Mucosa of descending colon (tissue), 3 donors: ENCODE results near the gene CIZ1. TPM values are rescaled to one million over a fixed set of nuclear protein-coding genes. Genes with fewer than 3 reads are reported as not detected.

Experiments used
- ATAC-seq: fragments of 200-7000 bp; cut with Tn5 transposase; one replicate; pipeline ENCODE4 v1.9.1; 2020; ENCODE audit warnings: mild to moderate bottlenecking, moderate library complexity
- DNase-seq, 3 donors: peaks; one replicate each; pipeline ENCODE4 v3.0.0-alpha.2; 2020
- H3K36me3 ChIP-seq: fragments of 200-600 bp; one replicate; pipeline ENCODE4 v1.8.0; 2021; ENCODE audit warnings: low read depth, mild to moderate bottlenecking
- H3K4me1 ChIP-seq: fragments of 200-600 bp; one replicate; pipeline ENCODE4 v1.8.0; 2021; ENCODE audit warnings: low read depth, mild to moderate bottlenecking
- H3K4me3 ChIP-seq: fragments of 200-600 bp; one replicate; pipeline ENCODE4 v1.8.0; 2021; ENCODE audit warnings: mild to moderate bottlenecking
- H3K9me3 ChIP-seq: fragments of 200-600 bp; one replicate; pipeline ENCODE4 v1.8.0; 2021; ENCODE audit warnings: mild to moderate bottlenecking
- intact Hi-C, 2 donors: fragments of 100-400 bp; cut with DNase I in 1 of 2; cut with micrococcal nuclease in 1 of 2; formaldehyde crosslinking; loops; one replicate each; pipeline versions ENCODE4 v1.11.0 to v1.11.1; 2022; cut with DNase I, micrococcal nuclease
- total RNA-seq, 3 donors: library from RNA; stranded (reverse); fragmentation: NEBNext Ultra II Directional in 2 of 3; extraction: Animal tissue kit (Norgen Biotek cat#: 25700) in 2 of 3; gene quantifications; one replicate each; pipeline versions ENCODE4 v1.2.1 to v1.2.4, GENCODE V29; 2021 to 2023
- TF ChIP-seq, protein P1 (sequence below): fragments of 200-600 bp; IDR thresholded peaks from one replicate; pipeline ENCODE4 v1.8.0; 2022; ENCODE audit warnings: antibody characterized with exemption, mild to moderate bottlenecking
- donor health status: DM: no; HTN: no; CAD: no; lungs with moderate emphysema.
- donor health status: DM: no; HTN: no; CAD: no.
- donor health status: DM: no; HTN: yes; CAD: no.

The CIZ1 gene
- total RNA-seq, 3 donors from 2014 or later, result 88.0 to 176 (median 105) TPM

GRCh38 chr9:128116104-128117083 lies 75.0 kb downstream of the CIZ1 start:
- ATAC-seq, result peak; percentile 17
- Histone ChIP-seq H3K9me3 (no peaks in the 10 kb centered on the region), H3K4me1 (peaks cover 38% of the 10 kb centered on the region), H3K36me3 (no peaks in the 10 kb centered on the region), H3K4me3 (no peak overlapping the region)
- peak in 2 of 3 donors; percentile 56 to 63 for DNase-seq
- TF ChIP-seq, protein P1, sequence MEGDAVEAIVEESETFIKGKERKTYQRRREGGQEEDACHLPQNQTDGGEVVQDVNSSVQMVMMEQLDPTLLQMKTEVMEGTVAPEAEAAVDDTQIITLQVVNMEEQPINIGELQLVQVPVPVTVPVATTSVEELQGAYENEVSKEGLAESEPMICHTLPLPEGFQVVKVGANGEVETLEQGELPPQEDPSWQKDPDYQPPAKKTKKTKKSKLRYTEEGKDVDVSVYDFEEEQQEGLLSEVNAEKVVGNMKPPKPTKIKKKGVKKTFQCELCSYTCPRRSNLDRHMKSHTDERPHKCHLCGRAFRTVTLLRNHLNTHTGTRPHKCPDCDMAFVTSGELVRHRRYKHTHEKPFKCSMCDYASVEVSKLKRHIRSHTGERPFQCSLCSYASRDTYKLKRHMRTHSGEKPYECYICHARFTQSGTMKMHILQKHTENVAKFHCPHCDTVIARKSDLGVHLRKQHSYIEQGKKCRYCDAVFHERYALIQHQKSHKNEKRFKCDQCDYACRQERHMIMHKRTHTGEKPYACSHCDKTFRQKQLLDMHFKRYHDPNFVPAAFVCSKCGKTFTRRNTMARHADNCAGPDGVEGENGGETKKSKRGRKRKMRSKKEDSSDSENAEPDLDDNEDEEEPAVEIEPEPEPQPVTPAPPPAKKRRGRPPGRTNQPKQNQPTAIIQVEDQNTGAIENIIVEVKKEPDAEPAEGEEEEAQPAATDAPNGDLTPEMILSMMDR, result no peak
- intact Hi-C loops, result loop anchor here (10.0 kb wide), 4 partner anchors 52 to 172 kb away; partner anchors contain the start of genes NAIF1 (in 1 of the 2) and SLC25A25 (in 1 of the 2)

Other genes with a start within 250 kb of the CIZ1 start
- 100 to 1,000 TPM; 127 to 168 (median 144) TPM for gene EEIG1, start 210.6 kb downstream of the CIZ1 start, total RNA-seq
- 10 to 100 TPM; 10.4 to 12.6 (median 11.9) TPM for gene NAIF1, start 124.3 kb downstream of the CIZ1 start, total RNA-seq
- 10 to 100 TPM; 19.1 to 27.3 (median 21.3) TPM for gene SLC25A25, start 123.3 kb downstream of the CIZ1 start, total RNA-seq
- 10 to 100 TPM; 65.3 to 99.7 (median 90.6) TPM for gene PTGES2, start 63.8 kb downstream of the CIZ1 start, total RNA-seq
- 100 to 1,000 TPM in 1 of 3 donors, 10 to 100 TPM in 2; 16.8 to 456 (median 20.5) TPM for gene LCN2, start 42.1 kb downstream of the CIZ1 start, total RNA-seq
- 10 to 100 TPM; 33.7 to 46.8 (median 37.6) TPM for gene BBLN, start 31.3 kb downstream of the CIZ1 start, total RNA-seq
- 10 to 100 TPM in 1 of 3 donors, 1 to 10 TPM in 2; 4.0 to 19.0 (median 6.7) TPM for gene DNM1, start 11.8 kb upstream of the CIZ1 start, total RNA-seq
- 100 to 1,000 TPM in 1 of 3 donors, 10 to 100 TPM in 2; 90.3 to 118 (median 96.5) TPM for gene GOLGA2, start 84.4 kb upstream of the CIZ1 start, total RNA-seq
- gene SWI5, start 84.7 kb upstream of the CIZ1 start, total RNA-seq, result 10 to 100 TPM; 10.6 to 13.8 (median 11.5) TPM
- gene TRUB2, start 130.9 kb upstream of the CIZ1 start, total RNA-seq, result 10 to 100 TPM; 18.8 to 27.5 (median 24.3) TPM
- gene COQ4, start 131.3 kb upstream of the CIZ1 start, total RNA-seq, result 10 to 100 TPM; 43.2 to 63.9 (median 59.1) TPM
- 10 to 100 TPM; 36.5 to 46.8 (median 39.9) TPM for gene SLC27A4, start 149.0 kb upstream of the CIZ1 start, total RNA-seq
- gene URM1, start 179.8 kb upstream of the CIZ1 start, total RNA-seq, result 10 to 100 TPM; 49.3 to 57.9 (median 51.8) TPM
- gene CERCAM, start 229.3 kb upstream of the CIZ1 start, total RNA-seq, result 10 to 100 TPM in 2 of 3 donors, 1 to 10 TPM in 1; 4.1 to 20.9 (median 11.5) TPM